HepG2 (cell line): ENCODE data around the gene EZH1. TPM values are rescaled to one million over a fixed set of nuclear protein-coding genes. Genes with fewer than 3 reads are reported as not detected.
A peak's percentile ranks its signal among the peaks of the same experiment; 100 is the strongest.

Source experiments
- ADNP ChIP-seq: sonication (generic); formaldehyde crosslinking; IDR thresholded peaks from 2 replicates; pipeline ENCODE4 v1.4.0; 2020; ENCODE audit warnings: missing genetic modification reagents
- ATAD3A ChIP-seq: sonication (generic); formaldehyde crosslinking; IDR thresholded peaks from 2 replicates; pipeline ENCODE4 v1.4.0; 2020; ENCODE audit warnings: missing genetic modification reagents
- FOXC1 ChIP-seq: sonication (generic); formaldehyde crosslinking; IDR thresholded peaks from 2 replicates; pipeline ENCODE4 v1.8.0; 2022; ENCODE audit warnings: mild to moderate bottlenecking, missing genetic modification reagents, borderline replicate concordance
- HMG20B ChIP-seq: conservative IDR thresholded peaks from 2 replicates; pipeline ENCODE4 v1.6.1; 2016; ENCODE audit warnings: missing genetic modification reagents, missing compliant biosample characterization
- HMGA1 ChIP-seq: sonication (generic); formaldehyde crosslinking; conservative IDR thresholded peaks from 2 replicates; pipeline ENCODE4 v1.4.0; 2020; ENCODE audit warnings: missing genetic modification reagents
- JARID2 ChIP-seq: sonication (generic); formaldehyde crosslinking; IDR thresholded peaks from 2 replicates; pipeline ENCODE4 v1.8.1; 2023; ENCODE audit warnings: missing genetic modification reagents, inconsistent platforms; ENCODE audit not compliant: insufficient replicate concordance
- KLF11 ChIP-seq: IDR thresholded peaks from 2 replicates; pipeline ENCODE4 v1.6.1; 2016; ENCODE audit warnings: missing compliant biosample characterization
- MATR3 ChIP-seq: sonication (generic); formaldehyde crosslinking; IDR thresholded peaks from 2 replicates; pipeline ENCODE4 v1.4.0; 2020; ENCODE audit warnings: missing genetic modification reagents
- MIER2 ChIP-seq: IDR thresholded peaks from 2 replicates; pipeline ENCODE4 v1.6.1; 2016; ENCODE audit warnings: missing biosample characterization, missing genetic modification reagents
- MYNN ChIP-seq: sonication (generic); formaldehyde crosslinking; IDR thresholded peaks from 2 replicates; pipeline ENCODE4 v1.4.0; 2020; ENCODE audit warnings: mild to moderate bottlenecking, low read depth, missing genetic modification reagents
- NFIB ChIP-seq: sonication (generic); formaldehyde crosslinking; IDR thresholded peaks from 2 replicates; pipeline ENCODE4 v1.9.0; 2021; ENCODE audit warnings: missing genetic modification reagents, mild to moderate bottlenecking, borderline replicate concordance
- PCBP1 ChIP-seq: fragments of 200-400 bp; formaldehyde crosslinking; IDR thresholded peaks from 2 replicates; pipeline ENCODE4 v1.6.1; 2017; ENCODE audit warnings: mild to moderate bottlenecking, low read depth, low read length, borderline replicate concordance
- PHF8 ChIP-seq: sonication (generic); formaldehyde crosslinking; IDR thresholded peaks from 2 replicates; pipeline ENCODE4 v1.5.0; 2020; ENCODE audit warnings: missing genetic modification reagents
- RFX1 ChIP-seq: fragments of 450-650 bp; IDR thresholded peaks from 2 replicates; pipeline ENCODE4 v1.6.1; 2017
- SAP130 ChIP-seq: IDR thresholded peaks from 2 replicates; pipeline ENCODE4 v1.6.1; 2016; ENCODE audit warnings: low read depth
- SRY ChIP-seq: sonication (generic); formaldehyde crosslinking; IDR thresholded peaks from 2 replicates; pipeline ENCODE4 v1.8.0; 2022; ENCODE audit warnings: mild to moderate bottlenecking, missing genetic modification reagents
- SUZ12 ChIP-seq: fragments of 150-350 bp; IDR thresholded peaks from 2 replicates; pipeline ENCODE4 v1.6.1; 2014; ENCODE audit warnings: low read depth, low read length
- TCF7L2 ChIP-seq: IDR thresholded peaks from 2 replicates; pipeline ENCODE4 v1.6.1; 2011; ENCODE audit warnings: mild to moderate bottlenecking, low read depth, low read length, moderate library complexity
- ZFP1 ChIP-seq: IDR thresholded peaks from 2 replicates; pipeline ENCODE4 v1.6.1; 2016
- ZFX ChIP-seq: sonication (generic); formaldehyde crosslinking; IDR thresholded peaks from 2 replicates; pipeline ENCODE4 v1.4.0; 2020; ENCODE audit warnings: mild to moderate bottlenecking, low read depth, missing genetic modification reagents, moderate library complexity
- ZMAT3 ChIP-seq: sonication (generic); formaldehyde crosslinking; conservative IDR thresholded peaks from 2 replicates; pipeline ENCODE4 v1.7.0; 2021; ENCODE audit warnings: missing genetic modification reagents
- ZNF101 ChIP-seq: sonication (generic); formaldehyde crosslinking; IDR thresholded peaks from 2 replicates; pipeline ENCODE4 v1.4.0; 2020; ENCODE audit warnings: mild to moderate bottlenecking, low read depth, missing genetic modification reagents, borderline replicate concordance
- ZNF281 ChIP-seq: sonication (generic); formaldehyde crosslinking; IDR thresholded peaks from 2 replicates; pipeline ENCODE4 v1.4.0; 2020; ENCODE audit warnings: missing genetic modification reagents, borderline replicate concordance
- ZNF317 ChIP-seq: sonication (generic); formaldehyde crosslinking; IDR thresholded peaks from 2 replicates; pipeline ENCODE4 v1.5.0; 2020; ENCODE audit warnings: mild to moderate bottlenecking, missing genetic modification reagents
- ZNF326 ChIP-seq: sonication (generic); formaldehyde crosslinking; IDR thresholded peaks from 2 replicates; pipeline ENCODE4 v1.4.0; 2020; ENCODE audit warnings: missing genetic modification reagents, borderline replicate concordance
- ZNF660 ChIP-seq: sonication (generic); formaldehyde crosslinking; IDR thresholded peaks from 2 replicates; pipeline ENCODE4 v1.5.1; 2020; ENCODE audit warnings: mild to moderate bottlenecking, low read depth, missing genetic modification reagents, borderline replicate concordance
- polyA plus RNA-seq, 8 experiments: library from polyadenylated mRNA; depleted of rRNA in 3 of 8; stranded (reverse) in 7 of 8; unstranded in 1 of 8; fragments of >200 nt; fragmentation: Illumina TruSeq in 4 of 8; extraction: Trizol in 4 of 8; gene quantifications; 2 replicates each; pipeline versions ENCODE4 v1.2.1 to v1.2.3, GENCODE V29; 2011 to 2016; ENCODE audit warnings: low read depth in 4 of 8, missing spikeins in 1 of 8, mixed read lengths in 1 of 8; ENCODE audit not compliant: insufficient read depth in 1 of 8
- total RNA-seq, 5 experiments: library from RNA; depleted of rRNA; stranded (reverse); fragments of >200 nt; fragmentation: Illumina TruSeq; extraction: Trizol; gene quantifications; 2 replicates each; pipeline ENCODE4 v1.2.3, GENCODE V29; 2016; ENCODE audit warnings: low read depth in 1 of 5
- TF ChIP-seq, protein P1 (sequence below), 2 experiments: sonication (generic) in 1 of 2; formaldehyde crosslinking in 1 of 2; IDR thresholded peaks; 2 replicates each; pipeline versions ENCODE4 v1.4.0 to v1.6.1; 2018 to 2020; ENCODE audit warnings: missing genetic modification reagents in 2 of 2, borderline replicate concordance in 1 of 2, low read depth in 1 of 2, mild to moderate bottlenecking in 1 of 2, missing biosample characterization in 1 of 2

EZH1 gene
- total and polyA plus RNA-seq, 2 of the 13 experiments (the other 11 are each of a cell fraction or from before 2014, with no cell fraction given): 11.6 to 24.0 TPM

- no peak for TF ChIP-seq MATR3 (CRISPR knock-in tag)
- TF ChIP-seq FOXC1 (CRISPR knock-in tag): peak; percentile 66; the same call in 1 of the 2 replicates
- no peak for TF ChIP-seq ZNF660 (CRISPR knock-in tag)
- no peak for TF ChIP-seq HMGA1 (CRISPR knock-in tag)
- no peak for TF ChIP-seq ADNP
- no peak for TF ChIP-seq JARID2
- TF ChIP-seq ZNF326 (CRISPR knock-in tag): no peak
- TF ChIP-seq PHF8 (CRISPR knock-in tag): peak; percentile 79
- no peak for TF ChIP-seq TCF7L2
- no peak for TF ChIP-seq ZFP1
- TF ChIP-seq SUZ12: no peak
- peak; percentile 82; the same call in 1 of the 2 replicates for TF ChIP-seq ZMAT3
- TF ChIP-seq ATAD3A (CRISPR knock-in tag): no peak
- no peak for TF ChIP-seq NFIB (CRISPR knock-in tag)
- TF ChIP-seq MIER2 (CRISPR knock-in tag): no peak
- TF ChIP-seq, protein P1, sequence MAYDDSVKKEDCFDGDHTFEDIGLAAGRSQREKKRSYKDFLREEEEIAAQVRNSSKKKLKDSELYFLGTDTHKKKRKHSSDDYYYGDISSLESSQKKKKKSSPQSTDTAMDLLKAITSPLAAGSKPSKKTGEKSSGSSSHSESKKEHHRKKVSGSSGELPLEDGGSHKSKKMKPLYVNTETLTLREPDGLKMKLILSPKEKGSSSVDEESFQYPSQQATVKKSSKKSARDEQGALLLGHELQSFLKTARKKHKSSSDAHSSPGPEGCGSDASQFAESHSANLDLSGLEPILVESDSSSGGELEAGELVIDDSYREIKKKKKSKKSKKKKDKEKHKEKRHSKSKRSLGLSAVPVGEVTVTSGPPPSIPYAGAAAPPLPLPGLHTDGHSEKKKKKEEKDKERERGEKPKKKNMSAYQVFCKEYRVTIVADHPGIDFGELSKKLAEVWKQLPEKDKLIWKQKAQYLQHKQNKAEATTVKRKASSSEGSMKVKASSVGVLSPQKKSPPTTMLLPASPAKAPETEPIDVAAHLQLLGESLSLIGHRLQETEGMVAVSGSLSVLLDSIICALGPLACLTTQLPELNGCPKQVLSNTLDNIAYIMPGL (CRISPR knock-in tag; IDR thresholded peaks at IDR 0.05; ENCODE audit: borderline replicate concordance in 1 of 2, low read depth in 1 of 2): peak; percentile 67 to 85; a peak in 3 of 4 replicates
- TF ChIP-seq MYNN: no peak
- TF ChIP-seq HMG20B: 0 out of 2 replicates have a peak, but pooled peaks have one; percentile 7
- peak; percentile 69; the same call in 1 of the 2 replicates for TF ChIP-seq ZNF281 (CRISPR knock-in tag)
- 0 out of 2 replicates have a peak, but pooled peaks have one; percentile 57 for TF ChIP-seq PCBP1
- TF ChIP-seq SAP130 (CRISPR knock-in tag): peak; percentile 41; the same call in 1 of the 2 replicates
- TF ChIP-seq RFX1: no peak
- no peak; the same call in 1 of the 2 replicates for TF ChIP-seq ZNF317 (CRISPR knock-in tag)
- TF ChIP-seq SRY (CRISPR knock-in tag): no peak
- no peak; the same call in 1 of the 2 replicates for TF ChIP-seq ZNF101 (CRISPR knock-in tag)
- no peak for TF ChIP-seq KLF11
- TF ChIP-seq ZFX (CRISPR knock-in tag): peak; percentile 41
These were observed 68.3 kb downstream of the EZH1 start, which contains the start of gene PLEKHH3 (continued) for GRCh38 chr17:42676424-42677011.
